GM23248 (cell line): ENCODE results near the gene ZFAND2B.

Source experiments
- EZH2 ChIP-seq: fragments of 200-600 bp; sonication (generic); IDR thresholded peaks from 2 replicates; pipeline ENCODE4 v1.6.1; 2018; ENCODE audit warnings: antibody characterized with exemption, mild to moderate bottlenecking; ENCODE audit not compliant: insufficient read depth, poor library complexity, severe bottlenecking
- EZH2phosphoT487 ChIP-seq: fragments of 200-600 bp; sonication (generic); IDR thresholded peaks from 2 replicates; pipeline ENCODE4 v1.6.1; 2018; ENCODE audit warnings: antibody characterized with exemption, moderate library complexity, mild to moderate bottlenecking, low read depth; ENCODE audit not compliant: insufficient read depth

- no peak for TF ChIP-seq EZH2
- no peak for TF ChIP-seq EZH2phosphoT487
Measured at GRCh38 chr2:219175486-219175885, 31.1 kb upstream of the ZFAND2B start.
